ENCODE measurements around the gene FOSL2. TPM values are rescaled to one million over a fixed set of nuclear protein-coding genes. Genes with fewer than 3 reads are reported as not detected.

FOSL2 gene
- total RNA-seq, 3 donors from 2014 or later: 71.5 to 98.6 (median 90.4) TPM

- no peaks in the 10 kb centered on the region for H3K36me3 Mint-ChIP-seq (ENCODE audit: insufficient read depth)
- H3K9me3 Mint-ChIP-seq: no peaks in the 10 kb centered on the region
- DNase-seq (no peak), ATAC-seq (peak; percentile 6 to 18)
- peaks cover 29% of the 10 kb centered on the region for H3K4me1 Mint-ChIP-seq (ENCODE audit: low read depth)
- no peaks in the 10 kb centered on the region for H3K27me3 Mint-ChIP-seq (ENCODE audit: low read depth)
- H3K4me3 Mint-ChIP-seq: peak overlapping the region; percentile 88
These were observed 1.7 kb upstream of the FOSL2 start for GRCh38 chr2:28390746-28391563.

DNA sequence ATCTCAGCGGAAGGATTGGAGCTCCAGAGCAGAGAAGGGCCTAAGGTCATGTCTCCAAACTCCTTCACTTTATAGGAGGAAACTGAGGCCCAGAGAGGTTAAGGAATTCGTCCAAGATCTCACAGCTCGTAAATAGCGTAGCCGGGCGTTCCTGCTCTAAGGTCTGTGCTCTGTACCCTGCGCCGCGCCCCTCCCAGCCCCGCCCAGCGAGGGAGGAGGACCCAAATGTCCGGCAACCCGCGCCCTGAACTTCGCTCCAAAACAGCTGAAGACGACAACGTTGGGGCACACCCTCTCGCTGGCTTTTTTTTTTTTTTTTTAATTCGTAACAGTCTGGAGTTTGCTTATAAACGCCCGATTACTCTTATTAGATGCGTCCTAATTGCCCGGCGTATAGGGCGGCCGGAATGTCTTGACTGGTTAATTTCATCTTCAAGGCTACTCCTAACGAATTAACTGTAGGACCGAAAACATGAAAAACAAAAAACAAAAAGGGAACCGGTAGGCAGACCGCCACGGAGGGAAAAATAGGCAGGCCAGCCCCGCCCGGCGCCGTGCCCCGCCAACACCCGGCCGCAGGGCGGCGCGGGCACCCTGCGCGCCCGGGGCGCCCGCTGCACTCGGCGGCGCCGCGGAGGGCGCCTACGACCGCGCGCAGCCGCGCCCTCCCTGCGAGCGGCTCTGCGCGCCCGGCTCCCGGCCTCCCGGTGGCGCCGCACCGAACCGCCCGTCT lies 928 bp upstream of the FOSL2 start:
- DNase-seq: peak; percentile 57
- Mint-ChIP-seq H3K27me3 (ENCODE audit: low read depth) (no peaks in the 10 kb centered on the region), H3K36me3 (ENCODE audit: insufficient read depth) (no peaks in the 10 kb centered on the region), H3K4me1 (ENCODE audit: low read depth) (peaks cover 29% of the 10 kb centered on the region), H3K4me3 (peak overlapping the region; percentile 88), H3K9me3 (no peaks in the 10 kb centered on the region)
- ATAC-seq: peak; percentile 46 to 57

DNA sequence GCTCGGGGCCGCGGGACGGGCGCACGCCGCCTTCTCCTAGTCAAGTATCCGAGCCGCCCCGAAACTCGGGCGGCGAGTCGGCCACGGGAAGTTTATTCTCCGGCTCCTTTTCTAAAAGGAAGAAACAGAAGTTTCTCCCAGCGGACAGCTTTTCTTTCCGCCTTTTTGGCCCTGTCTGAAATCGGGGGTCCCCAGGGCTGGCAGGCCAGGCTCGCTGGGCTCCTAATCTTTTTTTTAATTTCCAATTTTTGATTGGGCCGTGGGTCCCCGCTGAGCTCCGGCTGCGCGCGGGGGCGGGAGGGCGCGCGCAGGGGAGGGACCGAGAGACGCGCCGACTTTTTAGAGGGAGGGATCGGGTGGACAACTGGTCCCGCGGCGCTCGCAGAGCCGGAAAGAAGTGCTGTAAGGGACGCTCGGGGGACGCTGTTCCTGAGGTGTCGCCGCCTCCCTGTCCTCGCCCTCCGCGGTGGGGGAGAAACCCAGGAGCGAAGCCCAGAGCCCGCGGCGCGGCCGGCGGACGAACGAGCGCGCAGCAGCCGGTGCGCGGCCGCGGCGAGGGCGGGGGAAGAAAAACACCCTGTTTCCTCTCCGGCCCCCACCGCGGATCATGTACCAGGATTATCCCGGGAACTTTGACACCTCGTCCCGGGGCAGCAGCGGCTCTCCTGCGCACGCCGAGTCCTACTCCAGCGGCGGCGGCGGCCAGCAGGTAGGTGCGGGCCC lies 617 bp downstream of the FOSL2 start:
- ATAC-seq: peak; percentile 2 to 5
- peaks cover 4% of the 10 kb centered on the region for H3K36me3 Mint-ChIP-seq (ENCODE audit: insufficient read depth)

DNA sequence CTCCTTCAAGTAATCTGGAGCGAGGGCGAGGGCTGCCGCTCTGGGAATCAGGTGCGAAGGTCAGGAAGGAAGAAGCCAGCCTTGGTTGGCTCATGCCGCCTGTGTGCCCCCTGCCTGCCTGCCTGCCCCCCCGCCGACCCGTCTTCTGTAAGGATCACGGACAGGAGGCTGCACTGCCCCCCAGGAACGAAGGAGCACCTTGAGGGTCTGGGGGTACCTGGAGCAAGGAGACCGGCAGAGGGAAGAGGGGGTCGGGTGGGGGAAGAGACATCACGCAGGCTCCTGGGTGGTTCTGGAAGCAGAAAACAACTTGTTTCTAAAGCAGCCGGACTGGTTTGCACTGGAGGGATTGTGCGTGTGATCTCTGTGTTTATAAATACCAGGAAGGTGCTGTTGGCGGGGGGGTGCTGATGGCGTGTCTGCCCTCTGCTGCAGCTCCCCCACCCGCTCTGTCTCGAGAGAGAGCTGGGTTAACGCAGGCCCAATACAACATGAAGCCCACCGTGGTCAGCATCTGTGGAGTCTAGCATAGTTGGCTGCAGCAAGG lies 1.7 kb downstream of the FOSL2 start:
- no peaks in the 10 kb centered on the region for H3K9me3 Mint-ChIP-seq
- peaks cover 35% of the 10 kb centered on the region for H3K4me1 Mint-ChIP-seq (ENCODE audit: low read depth)
- DNase-seq: no peak
- peaks cover 10% of the 10 kb centered on the region for H3K36me3 Mint-ChIP-seq (ENCODE audit: insufficient read depth)
- no peaks in the 10 kb centered on the region for H3K27me3 Mint-ChIP-seq (ENCODE audit: low read depth)
- H3K4me3 Mint-ChIP-seq: no peak overlapping the region
- no peak for ATAC-seq

More for the DNA sequence above, 617 bp downstream of the FOSL2 start:
- Mint-ChIP-seq H3K4me3 (no peak overlapping the region), H3K27me3 (ENCODE audit: low read depth) (no peaks in the 10 kb centered on the region), H3K4me1 (ENCODE audit: low read depth) (peaks cover 31% of the 10 kb centered on the region), H3K9me3 (no peaks in the 10 kb centered on the region)
- peak; percentile 56 for DNase-seq

DNA sequence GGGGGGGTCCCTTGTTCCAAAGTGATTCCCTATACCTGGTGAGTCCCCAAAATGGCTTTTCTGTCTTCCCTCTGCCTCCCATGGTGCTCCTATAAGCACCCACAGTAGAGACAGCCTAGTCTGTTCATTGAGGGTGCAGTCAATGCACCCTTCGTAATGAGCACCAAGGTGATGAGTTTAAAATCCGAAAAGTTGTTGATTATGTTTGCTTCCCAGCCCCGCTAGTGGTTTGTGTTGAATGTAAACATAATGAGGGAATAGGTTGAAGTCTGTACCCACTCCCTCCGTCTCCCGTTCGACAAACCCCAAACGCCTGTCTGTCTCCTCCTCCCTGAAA lies 2.3 kb downstream of the FOSL2 start:
- Mint-ChIP-seq H3K36me3 (ENCODE audit: insufficient read depth) (peaks cover 10% of the 10 kb centered on the region), H3K4me1 (ENCODE audit: low read depth) (peaks cover 33% of the 10 kb centered on the region), H3K9me3 (no peaks in the 10 kb centered on the region), H3K4me3 (no peak overlapping the region), H3K27me3 (ENCODE audit: low read depth) (no peaks in the 10 kb centered on the region)
- no peak for ATAC-seq
- no peak for DNase-seq

GRCh38 chr2:28395334-28396061 lies 2.8 kb downstream of the FOSL2 start:
- ATAC-seq (no peak), DNase-seq (no peak)
- Mint-ChIP-seq H3K9me3 (no peaks in the 10 kb centered on the region), H3K4me1 (ENCODE audit: low read depth) (peaks cover 36% of the 10 kb centered on the region), H3K36me3 (ENCODE audit: insufficient read depth) (peaks cover 14% of the 10 kb centered on the region), H3K4me3 (no peak overlapping the region), H3K27me3 (ENCODE audit: low read depth) (no peaks in the 10 kb centered on the region)

DNA sequence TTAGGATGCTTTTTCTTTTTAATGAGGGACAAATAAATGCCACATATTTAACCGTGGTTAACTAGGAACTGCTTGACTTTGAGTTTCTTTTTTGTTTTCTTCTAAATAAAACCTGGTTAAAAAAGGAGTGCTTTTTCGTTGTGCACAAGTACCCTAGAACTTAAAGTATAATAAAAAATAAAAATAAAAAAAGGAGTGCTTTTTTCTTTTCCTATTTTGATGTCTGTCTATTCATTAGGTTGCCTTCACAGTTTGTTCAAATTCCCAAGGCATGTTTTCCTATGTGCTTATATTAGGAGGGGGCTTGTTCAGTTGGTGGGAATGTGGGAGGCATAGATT lies 4.4 kb downstream of the FOSL2 start:
- ATAC-seq (no peak), DNase-seq (no peak)
- no peak overlapping the region for H3K4me3 Mint-ChIP-seq
- peaks cover 44% of the 10 kb centered on the region for H3K4me1 Mint-ChIP-seq (ENCODE audit: low read depth)
- peaks cover 17% of the 10 kb centered on the region for H3K36me3 Mint-ChIP-seq (ENCODE audit: insufficient read depth)
- no peaks in the 10 kb centered on the region for H3K27me3 Mint-ChIP-seq (ENCODE audit: low read depth)
- H3K9me3 Mint-ChIP-seq: no peaks in the 10 kb centered on the region

- no peak overlapping the region for H3K4me3 Mint-ChIP-seq
- H3K36me3 Mint-ChIP-seq (ENCODE audit: insufficient read depth): peaks cover 23% of the 10 kb centered on the region
- DNase-seq (peak; percentile 43), ATAC-seq (peak in 1 of 2 donors; percentile 22)
- H3K27me3 Mint-ChIP-seq (ENCODE audit: low read depth): no peaks in the 10 kb centered on the region
- H3K9me3 Mint-ChIP-seq: no peaks in the 10 kb centered on the region
- peaks cover 57% of the 10 kb centered on the region for H3K4me1 Mint-ChIP-seq (ENCODE audit: low read depth)
These were observed 5.6 kb downstream of the FOSL2 start for GRCh38 chr2:28398101-28398834.

DNA sequence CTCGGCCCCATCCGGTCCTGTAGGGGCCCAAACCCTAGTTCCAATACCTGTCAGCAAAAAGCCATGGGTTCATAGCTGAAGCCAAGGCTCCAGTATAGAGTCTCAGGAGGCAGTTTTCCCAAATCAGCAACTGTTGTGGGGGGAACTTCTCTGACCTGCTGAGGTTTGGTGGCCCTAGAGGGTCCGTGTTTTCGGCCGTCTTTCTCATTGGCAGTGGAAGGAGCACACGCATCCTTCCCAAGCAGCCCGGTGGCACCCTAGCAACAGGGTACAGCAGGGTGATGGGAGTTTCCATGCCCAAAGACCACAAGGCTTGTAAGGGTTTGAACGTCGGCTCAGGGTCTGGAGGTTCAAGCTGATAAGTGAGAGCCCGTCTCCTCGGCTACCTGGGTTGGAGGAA lies 6.6 kb downstream of the FOSL2 start:
- peaks cover 30% of the 10 kb centered on the region for H3K36me3 Mint-ChIP-seq (ENCODE audit: insufficient read depth)
- H3K4me3 Mint-ChIP-seq: no peak overlapping the region
- no peak for ATAC-seq
- peaks cover 65% of the 10 kb centered on the region for H3K4me1 Mint-ChIP-seq (ENCODE audit: low read depth)
- DNase-seq: no peak
- H3K27me3 Mint-ChIP-seq (ENCODE audit: low read depth): no peaks in the 10 kb centered on the region
- H3K9me3 Mint-ChIP-seq: no peaks in the 10 kb centered on the region

DNA sequence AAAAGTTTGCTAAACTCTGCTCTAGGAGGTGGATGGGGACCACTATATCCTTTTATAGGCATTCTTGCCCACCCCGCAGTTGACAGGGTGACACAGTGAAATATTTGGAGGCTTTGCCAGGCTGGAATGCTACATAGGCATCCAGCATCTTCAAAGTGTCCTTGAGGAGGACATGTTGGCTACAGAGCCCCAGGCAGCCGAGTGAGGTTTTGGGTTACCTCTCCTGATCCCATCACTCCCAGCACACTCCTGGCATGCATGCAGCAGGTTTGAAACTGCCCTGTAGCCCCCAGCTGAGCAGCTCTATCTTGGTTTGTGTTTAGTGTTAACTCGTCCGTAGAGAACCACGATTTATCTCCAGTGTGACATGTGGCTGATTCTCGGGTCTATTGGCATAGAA lies 7.3 kb downstream of the FOSL2 start:
- Mint-ChIP-seq H3K9me3 (no peaks in the 10 kb centered on the region), H3K4me3 (no peak overlapping the region), H3K36me3 (ENCODE audit: insufficient read depth) (peaks cover 30% of the 10 kb centered on the region), H3K27me3 (ENCODE audit: low read depth) (no peaks in the 10 kb centered on the region), H3K4me1 (ENCODE audit: low read depth) (peaks cover 64% of the 10 kb centered on the region)
- no peak for ATAC-seq
- no peak for DNase-seq

- H3K4me3 Mint-ChIP-seq: no peak overlapping the region
- ATAC-seq: no peak
- no peak for DNase-seq
- peaks cover 65% of the 10 kb centered on the region for H3K4me1 Mint-ChIP-seq (ENCODE audit: low read depth)
- no peaks in the 10 kb centered on the region for H3K9me3 Mint-ChIP-seq
- H3K36me3 Mint-ChIP-seq (ENCODE audit: insufficient read depth): peaks cover 30% of the 10 kb centered on the region
- no peaks in the 10 kb centered on the region for H3K27me3 Mint-ChIP-seq (ENCODE audit: low read depth)
These were observed 7.8 kb downstream of the FOSL2 start for GRCh38 chr2:28400419-28400818.

DNA sequence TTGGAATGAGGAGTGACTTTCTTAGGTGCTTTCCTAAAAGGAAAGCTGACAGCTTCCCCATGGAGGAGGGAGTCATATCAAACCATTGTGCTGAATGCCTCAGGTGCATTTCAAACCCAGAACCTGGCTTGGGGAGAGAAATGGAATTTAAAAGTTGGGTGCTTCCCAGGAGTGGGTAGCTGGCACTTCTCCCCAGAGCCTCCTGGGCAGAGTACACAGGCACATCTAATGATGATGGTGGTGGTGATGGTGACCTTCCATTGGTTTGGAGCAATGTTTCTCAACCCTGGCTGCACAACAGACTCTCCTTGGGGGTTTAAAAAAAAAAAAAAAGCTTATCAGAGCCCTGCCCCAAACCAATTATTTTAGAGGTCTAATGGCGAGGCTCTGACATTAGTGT lies 8.3 kb downstream of the FOSL2 start:
- no peaks in the 10 kb centered on the region for H3K9me3 Mint-ChIP-seq
- peaks cover 65% of the 10 kb centered on the region for H3K4me1 Mint-ChIP-seq (ENCODE audit: low read depth)
- ATAC-seq: no peak
- no peaks in the 10 kb centered on the region for H3K27me3 Mint-ChIP-seq (ENCODE audit: low read depth)
- no peak for DNase-seq
- H3K36me3 Mint-ChIP-seq (ENCODE audit: insufficient read depth): peaks cover 30% of the 10 kb centered on the region
- H3K4me3 Mint-ChIP-seq: no peak overlapping the region

- DNase-seq (no peak), ATAC-seq (no peak)
- no peaks in the 10 kb centered on the region for H3K27me3 Mint-ChIP-seq (ENCODE audit: low read depth)
- no peaks in the 10 kb centered on the region for H3K9me3 Mint-ChIP-seq
- peaks cover 32% of the 10 kb centered on the region for H3K36me3 Mint-ChIP-seq (ENCODE audit: insufficient read depth)
- peaks cover 70% of the 10 kb centered on the region for H3K4me1 Mint-ChIP-seq (ENCODE audit: low read depth)
- H3K4me3 Mint-ChIP-seq: no peak overlapping the region
These were observed 8.8 kb downstream of the FOSL2 start for GRCh38 chr2:28401411-28401810.
